ENCODE data around the gene EMC6. TPM values are rescaled to one million over a fixed set of nuclear protein-coding genes. Genes with fewer than 3 reads are reported as not detected.

The EMC6 gene
- total RNA-seq, 2 donors from 2014 or later: 28.9 to 58.8 TPM

- H3K27ac Mint-ChIP-seq: no peak overlapping the region
- no peak overlapping the region for H3K4me3 Mint-ChIP-seq
- H3K4me1 Mint-ChIP-seq: peaks cover 18% of the 10 kb centered on the region
- H3K9me3 Mint-ChIP-seq: no peaks in the 10 kb centered on the region
- ATAC-seq (replicated peaks): no peak
- H3K36me3 Mint-ChIP-seq (ENCODE audit: low read depth): peaks cover 14% of the 10 kb centered on the region
- H3K27me3 Mint-ChIP-seq: no peaks in the 10 kb centered on the region
These were observed 26.7 kb upstream of the EMC6 start for GRCh38 chr17:3641717-3642486.

- H3K27me3 Mint-ChIP-seq: no peaks in the 10 kb centered on the region
- peaks cover 15% of the 10 kb centered on the region for H3K4me1 Mint-ChIP-seq
- peak overlapping the region; percentile 79 for H3K27ac Mint-ChIP-seq
- ATAC-seq (replicated peaks): peak; percentile 78
- H3K36me3 Mint-ChIP-seq (ENCODE audit: low read depth): peaks cover 26% of the 10 kb centered on the region
- no peaks in the 10 kb centered on the region for H3K9me3 Mint-ChIP-seq
- H3K4me3 Mint-ChIP-seq: peak overlapping the region; percentile 37
These were observed 24.7 kb upstream of the EMC6 start for GRCh38 chr17:3643889-3644349.

- Mint-ChIP-seq H3K27ac (peak overlapping the region; percentile 14), H3K4me1 (peaks cover 7% of the 10 kb centered on the region), H3K27me3 (no peaks in the 10 kb centered on the region), H3K36me3 (ENCODE audit: low read depth) (peaks cover 22% of the 10 kb centered on the region), H3K4me3 (no peak overlapping the region), H3K9me3 (no peaks in the 10 kb centered on the region)
- no peak for ATAC-seq (replicated peaks)
These were observed 23.3 kb upstream of the EMC6 start for GRCh38 chr17:3645310-3645709.

- ATAC-seq (replicated peaks): no peak
- no peaks in the 10 kb centered on the region for H3K9me3 Mint-ChIP-seq
- H3K27ac Mint-ChIP-seq: no peak overlapping the region
- H3K36me3 Mint-ChIP-seq (ENCODE audit: low read depth): peaks cover 26% of the 10 kb centered on the region
- H3K27me3 Mint-ChIP-seq: no peaks in the 10 kb centered on the region
- H3K4me1 Mint-ChIP-seq: peaks cover 6% of the 10 kb centered on the region
- H3K4me3 Mint-ChIP-seq: no peak overlapping the region
These were observed 21.4 kb upstream of the EMC6 start for GRCh38 chr17:3647251-3647650.

GRCh38 chr17:3647769-3648555 lies 20.6 kb upstream of the EMC6 start:
- Mint-ChIP-seq H3K36me3 (ENCODE audit: low read depth) (peaks cover 30% of the 10 kb centered on the region), H3K9me3 (no peaks in the 10 kb centered on the region), H3K4me1 (peaks cover 6% of the 10 kb centered on the region), H3K27ac (peak overlapping the region; percentile 44), H3K4me3 (no peak overlapping the region), H3K27me3 (no peaks in the 10 kb centered on the region)
- ATAC-seq (replicated peaks): peak; percentile 49

GRCh38 chr17:3655766-3656165 lies 12.8 kb upstream of the EMC6 start:
- Mint-ChIP-seq H3K4me1 (no peaks in the 10 kb centered on the region), H3K36me3 (ENCODE audit: low read depth) (peaks cover 10% of the 10 kb centered on the region), H3K9me3 (no peaks in the 10 kb centered on the region), H3K27ac (no peak overlapping the region), H3K27me3 (no peaks in the 10 kb centered on the region), H3K4me3 (no peak overlapping the region)
- ATAC-seq (replicated peaks): no peak

- no peaks in the 10 kb centered on the region for H3K9me3 Mint-ChIP-seq
- H3K27ac Mint-ChIP-seq: no peak overlapping the region
- no peak for ATAC-seq (replicated peaks)
These were observed 12.3 kb upstream of the EMC6 start for GRCh38 chr17:3656353-3656752.

GRCh38 chr17:3656755-3657587 lies 11.6 kb upstream of the EMC6 start:
- H3K27ac Mint-ChIP-seq: no peak overlapping the region
- no peaks in the 10 kb centered on the region for H3K9me3 Mint-ChIP-seq
- peaks cover 7% of the 10 kb centered on the region for H3K36me3 Mint-ChIP-seq (ENCODE audit: low read depth)
- ATAC-seq (replicated peaks): no peak
- no peaks in the 10 kb centered on the region for H3K4me1 Mint-ChIP-seq
- H3K27me3 Mint-ChIP-seq: no peaks in the 10 kb centered on the region
- H3K4me3 Mint-ChIP-seq: no peak overlapping the region

More at GRCh38 chr17:3656353-3656752, 12.3 kb upstream of the EMC6 start:
- no peaks in the 10 kb centered on the region for H3K4me1 Mint-ChIP-seq
- no peaks in the 10 kb centered on the region for H3K27me3 Mint-ChIP-seq
- H3K36me3 Mint-ChIP-seq (ENCODE audit: low read depth): peaks cover 10% of the 10 kb centered on the region
- H3K4me3 Mint-ChIP-seq: no peak overlapping the region

- no peak overlapping the region for H3K27ac Mint-ChIP-seq
- H3K4me1 Mint-ChIP-seq: no peaks in the 10 kb centered on the region
- H3K4me3 Mint-ChIP-seq: no peak overlapping the region
- no peaks in the 10 kb centered on the region for H3K27me3 Mint-ChIP-seq
- ATAC-seq (replicated peaks): no peak
- H3K9me3 Mint-ChIP-seq: no peaks in the 10 kb centered on the region
- H3K36me3 Mint-ChIP-seq (ENCODE audit: low read depth): peaks cover 2% of the 10 kb centered on the region
These were observed 11.1 kb upstream of the EMC6 start for GRCh38 chr17:3657588-3657869.

GRCh38 chr17:3657874-3658783 lies 10.5 kb upstream of the EMC6 start:
- H3K36me3 Mint-ChIP-seq (ENCODE audit: low read depth): no peaks in the 10 kb centered on the region
- H3K27ac Mint-ChIP-seq: no peak overlapping the region
- no peak for ATAC-seq (replicated peaks)

GRCh38 chr17:3658784-3659449 lies 9.7 kb upstream of the EMC6 start:
- no peaks in the 10 kb centered on the region for H3K9me3 Mint-ChIP-seq
- H3K4me1 Mint-ChIP-seq: no peaks in the 10 kb centered on the region
- no peak overlapping the region for H3K27ac Mint-ChIP-seq
- no peaks in the 10 kb centered on the region for H3K27me3 Mint-ChIP-seq
- no peak for ATAC-seq (replicated peaks)
- H3K4me3 Mint-ChIP-seq: no peak overlapping the region
- H3K36me3 Mint-ChIP-seq (ENCODE audit: low read depth): no peaks in the 10 kb centered on the region

More at GRCh38 chr17:3657874-3658783, 10.5 kb upstream of the EMC6 start:
- Mint-ChIP-seq H3K4me3 (no peak overlapping the region), H3K27me3 (no peaks in the 10 kb centered on the region), H3K4me1 (no peaks in the 10 kb centered on the region), H3K9me3 (no peaks in the 10 kb centered on the region)

GRCh38 chr17:3659541-3660111 lies 9.0 kb upstream of the EMC6 start:
- no peak for ATAC-seq (replicated peaks)
- Mint-ChIP-seq H3K4me1 (no peaks in the 10 kb centered on the region), H3K9me3 (no peaks in the 10 kb centered on the region), H3K4me3 (no peak overlapping the region), H3K36me3 (ENCODE audit: low read depth) (no peaks in the 10 kb centered on the region), H3K27me3 (no peaks in the 10 kb centered on the region), H3K27ac (no peak overlapping the region)

- H3K4me1 Mint-ChIP-seq: peaks cover 4% of the 10 kb centered on the region
- H3K27me3 Mint-ChIP-seq: no peaks in the 10 kb centered on the region
- no peak overlapping the region for H3K27ac Mint-ChIP-seq
- no peak overlapping the region for H3K4me3 Mint-ChIP-seq
- no peak for ATAC-seq (replicated peaks)
- no peaks in the 10 kb centered on the region for H3K36me3 Mint-ChIP-seq (ENCODE audit: low read depth)
- H3K9me3 Mint-ChIP-seq: no peaks in the 10 kb centered on the region
These were observed 8.2 kb upstream of the EMC6 start for GRCh38 chr17:3660311-3660891.
